ENCODE results near the gene RBMXL2.
A peak's percentile ranks its signal among the peaks of the same experiment; 100 is the strongest.

RBMXL2 gene

DNA sequence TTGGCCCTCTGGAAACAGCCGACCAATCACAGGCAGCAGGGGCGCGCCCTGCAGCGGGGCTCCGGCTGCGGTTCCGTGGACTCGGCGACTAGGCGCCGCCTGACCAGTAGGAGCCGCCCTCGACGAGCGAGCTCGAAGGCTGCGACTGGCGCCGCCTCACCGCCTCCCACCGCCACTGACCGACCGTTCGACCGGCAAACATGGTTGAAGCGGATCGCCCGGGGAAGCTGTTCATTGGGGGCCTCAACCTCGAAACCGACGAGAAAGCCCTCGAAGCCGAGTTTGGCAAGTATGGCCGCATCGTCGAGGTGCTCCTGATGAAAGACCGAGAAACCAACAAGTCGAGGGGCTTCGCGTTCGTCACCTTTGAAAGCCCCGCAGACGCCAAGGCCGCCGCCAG is at the start of gene RBMXL2:
Gene RBMXL2 (plus strand): TSS at position 78 of the 400 bp plus-strand sequence. CDS start 123 bp downstream, at position 201.
- DNase-seq: no peak

DNA sequence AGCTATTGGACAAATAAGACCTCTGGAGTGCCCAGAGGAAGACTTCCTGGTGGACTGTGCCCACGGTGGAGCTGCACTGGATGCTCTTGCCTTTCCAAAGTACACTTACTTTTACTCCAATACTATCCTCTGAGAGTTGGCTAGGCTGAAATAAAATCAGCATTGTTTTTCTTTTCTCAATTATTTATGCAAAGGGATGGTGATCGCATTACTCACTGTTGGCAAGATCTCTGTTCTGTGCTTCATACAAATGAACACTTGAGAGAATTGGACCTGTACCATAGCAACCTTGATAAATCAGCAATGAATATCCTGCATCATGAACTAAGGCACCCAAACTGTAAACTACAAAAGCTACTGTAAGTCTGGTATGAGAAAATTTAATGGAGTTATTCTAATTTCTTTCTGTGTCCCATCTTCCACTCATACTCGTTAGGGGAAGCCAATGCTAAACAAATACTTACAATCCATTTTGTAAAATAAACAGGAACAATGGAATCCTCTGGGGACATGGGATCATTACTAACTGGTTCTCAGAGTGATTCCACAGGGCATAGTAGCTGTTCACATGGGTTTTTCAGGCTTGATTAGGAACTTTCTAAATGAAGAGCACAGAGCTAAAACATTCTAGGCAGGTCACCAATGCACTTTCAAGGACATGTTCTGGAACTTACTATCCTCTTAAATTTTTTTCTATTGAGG is 42.2 kb upstream of the RBMXL2 start:
- DNase-seq: no peak

DNA sequence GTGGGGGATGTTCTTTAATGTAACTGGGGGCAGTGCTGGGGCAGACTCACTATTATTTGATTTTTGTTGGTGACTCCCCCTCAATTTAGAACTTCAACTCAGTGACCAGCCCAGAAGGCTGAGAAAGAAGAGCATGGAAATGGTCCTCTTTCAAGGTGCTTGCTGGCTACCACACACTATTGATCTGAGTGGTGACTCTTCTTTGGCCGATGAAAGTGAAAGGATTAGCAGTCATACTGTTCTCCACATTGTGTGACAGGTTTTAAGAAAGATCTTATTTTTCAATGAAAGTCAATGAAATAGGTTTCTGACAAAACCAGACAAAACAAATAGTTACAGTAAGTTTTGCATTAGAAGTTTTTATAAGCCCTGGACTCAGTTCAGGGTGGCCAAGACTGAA is 38.6 kb upstream of the RBMXL2 start:
- DNase-seq: no peak

DNA sequence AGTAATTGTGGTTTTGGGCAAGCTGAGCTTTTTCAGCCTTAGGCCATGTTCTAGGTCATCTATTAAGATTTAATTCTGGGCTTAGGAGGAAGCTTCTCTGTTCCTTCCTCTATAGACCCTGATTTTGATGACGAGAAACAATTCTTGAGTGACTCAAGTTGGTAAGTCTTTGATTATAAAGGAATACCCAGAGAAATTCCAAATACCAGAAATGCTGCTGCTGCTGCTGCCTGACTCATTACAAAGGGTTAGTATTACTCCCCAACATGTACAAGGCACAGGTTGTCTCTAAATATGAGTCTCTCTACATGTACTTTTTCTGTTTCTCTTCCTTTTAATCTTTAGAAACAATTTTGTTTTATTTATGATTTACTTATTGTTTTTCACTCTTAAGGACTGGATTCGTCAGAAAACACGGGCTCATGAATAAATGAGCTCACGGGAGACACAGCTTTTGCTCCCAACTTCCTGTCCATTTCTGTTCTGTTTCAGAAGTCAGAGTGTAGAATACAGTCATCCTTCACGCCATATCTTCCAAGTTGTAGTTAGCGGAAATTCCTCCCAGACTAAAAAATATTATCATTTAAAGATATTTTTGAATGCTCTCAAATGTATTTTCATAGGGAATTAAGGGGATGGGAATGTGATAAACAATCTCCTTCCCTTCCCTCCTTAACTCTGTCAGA is 31.8 kb upstream of the RBMXL2 start:
- DNase-seq: no peak

DNA sequence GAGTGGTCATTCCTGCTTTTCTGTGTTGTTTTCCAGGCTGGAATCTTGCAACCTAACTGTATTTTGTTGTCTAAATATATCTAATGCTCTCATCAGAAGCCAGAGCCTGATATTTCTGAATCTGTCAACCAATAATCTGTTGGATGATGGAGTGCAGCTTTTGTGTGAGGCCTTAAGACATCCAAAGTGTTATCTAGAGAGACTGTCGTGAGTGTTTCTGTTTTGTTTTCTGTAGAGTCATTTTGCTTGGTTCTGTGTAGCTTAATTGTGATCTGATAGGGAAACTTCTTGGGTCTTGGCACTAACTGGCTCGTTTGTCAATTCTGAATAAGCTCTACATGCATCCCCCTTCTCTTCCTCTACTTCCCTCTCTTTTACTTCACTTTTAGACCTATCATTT is 31.2 kb upstream of the RBMXL2 start:
- no peak for DNase-seq

DNA sequence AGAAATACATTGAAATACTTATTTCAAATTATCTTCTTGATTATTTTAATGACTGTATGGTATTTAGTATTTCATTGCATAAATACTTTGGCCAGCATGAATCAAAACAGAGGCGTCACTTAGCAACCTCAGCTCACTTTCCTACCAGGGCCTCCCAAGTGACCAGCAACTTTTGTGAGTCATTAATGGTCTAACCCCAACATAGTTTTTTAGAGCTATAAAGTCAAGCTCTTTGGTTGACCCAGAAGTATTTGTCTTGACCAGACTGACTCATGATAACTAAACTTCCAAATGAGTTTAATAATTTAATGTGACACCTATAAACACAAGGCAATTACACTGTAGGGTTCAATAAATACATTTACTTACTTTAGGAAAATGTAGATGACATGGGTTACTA is 27.9 kb upstream of the RBMXL2 start:
- DNase-seq: peak; percentile 11

DNA sequence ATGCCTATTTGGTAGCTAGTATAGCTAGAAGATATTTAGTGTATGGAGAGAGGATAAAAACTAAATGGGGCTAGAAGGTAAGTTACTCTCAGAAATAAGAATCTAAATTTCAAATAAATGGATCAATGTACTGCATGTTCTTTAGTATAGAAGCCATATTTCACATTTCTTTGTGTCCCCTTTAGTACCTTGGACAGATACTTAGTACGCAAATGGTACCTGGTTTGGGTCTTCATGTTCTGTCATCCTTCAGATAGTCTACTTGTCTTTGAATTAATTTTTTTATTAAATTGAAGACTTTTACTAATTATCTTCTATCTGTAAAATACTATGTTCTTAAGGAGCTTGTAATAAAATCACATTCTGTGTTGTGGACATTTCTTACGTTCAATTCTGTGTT is 26.3 kb upstream of the RBMXL2 start:
- no peak for DNase-seq

DNA sequence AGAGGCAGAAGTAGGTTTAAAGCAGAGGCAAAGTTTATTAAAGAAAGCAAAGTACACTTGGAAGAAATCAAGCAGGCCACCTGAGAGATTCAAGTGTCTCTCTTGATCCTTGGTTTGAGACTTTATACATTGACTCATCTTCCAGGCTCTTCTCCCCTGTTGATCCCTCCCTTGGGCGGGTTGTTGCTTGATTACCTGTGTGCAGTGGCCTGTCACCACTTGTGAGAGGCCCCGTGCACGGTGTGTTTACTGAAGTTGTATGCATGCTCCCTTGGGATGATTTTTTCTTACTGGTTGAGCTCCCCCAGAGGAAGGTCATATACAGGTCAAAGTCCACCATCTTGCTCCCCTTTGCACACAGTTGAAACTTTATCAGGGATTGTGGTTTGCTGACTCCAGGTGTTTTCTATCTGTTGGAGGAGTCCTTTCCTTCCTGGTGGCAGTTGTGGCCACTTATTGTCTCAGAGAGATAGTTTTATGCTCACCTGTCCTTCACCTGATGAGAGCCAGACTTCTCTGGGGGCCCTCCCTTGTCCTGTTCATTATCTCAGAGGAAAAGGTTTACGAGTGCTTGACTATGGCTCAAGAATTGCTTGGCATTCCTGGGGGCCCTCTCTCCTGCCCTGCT is 16.3 kb upstream of the RBMXL2 start:
- DNase-seq: no peak

DNA sequence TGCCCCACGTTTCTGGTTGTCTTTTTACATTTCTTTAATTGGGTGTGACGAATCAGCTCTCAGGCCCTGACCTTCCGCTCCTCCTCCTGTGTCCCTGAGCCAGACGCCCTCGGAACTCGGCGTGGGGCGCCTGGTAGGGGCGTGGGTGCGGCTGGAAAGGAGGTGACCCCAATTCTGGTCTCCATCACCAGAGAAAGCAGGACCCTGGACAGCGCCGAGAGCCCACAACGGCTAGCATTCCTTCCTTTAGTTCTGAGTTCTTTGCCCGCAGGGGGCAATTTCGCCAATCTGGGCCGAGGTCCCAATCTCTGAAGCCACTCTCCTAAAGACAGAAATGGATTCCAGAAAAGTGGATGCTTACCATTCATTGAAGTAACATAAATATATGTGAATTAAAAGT is 11.7 kb upstream of the RBMXL2 start:
- no peak for DNase-seq

DNA sequence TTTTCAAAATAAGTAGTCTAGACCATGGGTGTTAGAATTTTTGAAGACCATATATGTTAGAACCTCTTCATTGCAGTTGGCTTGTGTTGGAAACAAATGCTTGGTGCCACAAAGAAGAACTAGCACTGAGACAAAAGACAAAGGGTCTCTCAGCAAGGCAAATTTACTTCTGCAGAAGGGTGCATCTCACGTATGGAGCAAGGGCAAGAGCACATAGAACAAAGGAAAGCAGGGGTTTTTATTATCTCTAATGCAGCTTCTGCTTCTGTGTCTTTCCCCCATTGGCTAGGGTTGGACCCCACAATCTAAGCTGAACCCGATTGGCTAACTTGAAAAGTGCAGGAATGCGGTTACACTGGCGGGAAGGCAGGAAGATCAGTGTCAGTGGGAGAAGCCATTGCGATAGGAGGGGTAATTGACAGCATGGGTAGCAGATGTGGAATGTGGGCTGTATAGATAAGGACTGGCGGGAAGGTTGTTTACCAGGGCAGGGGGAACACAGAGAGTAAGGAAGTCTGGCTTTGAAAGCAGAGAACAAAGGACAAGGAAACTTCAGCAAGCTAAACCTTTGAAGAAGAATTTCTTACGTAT is 9.2 kb upstream of the RBMXL2 start:
- no peak for DNase-seq

DNA sequence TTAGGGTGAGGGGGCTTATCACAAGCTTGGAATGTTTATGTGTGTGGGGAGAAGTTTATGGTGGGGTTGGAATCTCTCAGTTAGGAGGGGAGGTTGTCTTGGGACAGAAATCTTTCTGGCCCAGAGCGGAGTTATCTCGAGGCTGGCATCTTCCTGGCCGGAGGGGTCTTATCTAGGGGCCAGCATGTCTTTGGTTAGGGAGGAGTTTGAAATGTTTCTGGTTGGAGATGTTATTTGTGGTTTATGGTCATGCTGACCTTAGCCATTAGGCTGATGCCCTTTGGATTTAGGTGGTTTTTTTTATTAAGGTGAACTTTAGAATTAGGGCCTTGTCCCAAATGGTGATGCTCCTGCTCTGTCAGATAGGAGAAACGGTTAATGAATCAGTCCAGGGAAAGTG is 7.9 kb upstream of the RBMXL2 start:
- no peak for DNase-seq

DNA sequence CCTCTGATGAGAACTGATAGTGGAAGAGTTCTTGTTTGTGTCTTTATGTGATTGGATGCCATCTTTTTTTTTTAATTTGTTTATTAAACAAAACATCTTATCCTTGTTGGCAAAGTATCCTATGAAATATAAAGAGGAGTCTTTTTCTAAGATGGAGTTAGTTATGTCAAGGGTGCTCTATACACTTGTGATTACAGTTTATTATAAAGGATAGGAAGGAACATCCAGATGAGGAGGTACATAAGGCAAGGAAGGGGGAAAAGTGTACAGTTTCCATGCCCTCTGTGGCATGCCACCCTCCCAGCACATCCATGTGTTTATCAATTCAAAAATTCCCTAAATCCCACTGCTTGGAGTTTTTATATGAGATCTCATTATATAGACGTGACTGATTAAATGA is 7.4 kb upstream of the RBMXL2 start:
- no peak for DNase-seq

DNA sequence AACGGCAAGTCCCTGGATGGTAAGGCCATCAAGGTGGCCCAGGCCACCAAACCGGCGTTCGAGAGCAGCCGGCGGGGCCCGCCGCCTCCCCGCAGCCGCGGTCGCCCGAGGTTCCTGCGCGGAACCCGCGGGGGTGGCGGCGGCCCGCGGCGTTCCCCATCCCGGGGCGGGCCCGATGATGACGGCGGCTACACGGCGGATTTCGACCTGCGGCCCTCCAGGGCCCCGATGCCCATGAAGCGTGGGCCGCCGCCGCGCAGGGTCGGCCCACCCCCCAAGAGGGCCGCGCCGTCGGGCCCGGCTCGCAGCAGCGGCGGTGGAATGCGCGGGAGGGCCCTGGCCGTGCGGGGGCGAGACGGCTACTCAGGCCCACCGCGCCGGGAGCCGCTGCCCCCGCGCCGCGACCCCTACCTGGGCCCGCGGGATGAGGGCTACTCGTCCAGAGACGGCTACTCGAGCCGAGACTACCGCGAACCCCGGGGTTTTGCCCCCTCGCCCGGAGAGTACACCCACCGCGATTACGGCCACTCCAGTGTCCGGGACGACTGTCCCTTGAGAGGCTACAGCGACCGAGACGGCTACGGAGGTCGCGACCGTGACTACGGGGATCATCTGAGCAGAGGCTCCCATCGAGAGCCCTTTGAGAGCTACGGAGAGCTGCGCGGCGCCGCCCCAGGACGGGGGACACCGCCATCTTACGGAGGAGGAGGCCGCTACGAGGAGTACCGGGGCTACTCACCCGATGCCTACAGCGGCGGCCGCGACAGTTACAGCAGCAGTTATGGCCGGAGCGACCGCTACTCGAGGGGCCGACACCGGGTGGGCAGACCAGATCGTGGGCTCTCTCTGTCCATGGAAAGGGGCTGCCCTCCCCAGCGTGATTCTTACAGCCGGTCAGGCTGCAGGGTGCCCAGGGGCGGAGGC is 792 bp downstream of the RBMXL2 start:
- DNase-seq: no peak

DNA sequence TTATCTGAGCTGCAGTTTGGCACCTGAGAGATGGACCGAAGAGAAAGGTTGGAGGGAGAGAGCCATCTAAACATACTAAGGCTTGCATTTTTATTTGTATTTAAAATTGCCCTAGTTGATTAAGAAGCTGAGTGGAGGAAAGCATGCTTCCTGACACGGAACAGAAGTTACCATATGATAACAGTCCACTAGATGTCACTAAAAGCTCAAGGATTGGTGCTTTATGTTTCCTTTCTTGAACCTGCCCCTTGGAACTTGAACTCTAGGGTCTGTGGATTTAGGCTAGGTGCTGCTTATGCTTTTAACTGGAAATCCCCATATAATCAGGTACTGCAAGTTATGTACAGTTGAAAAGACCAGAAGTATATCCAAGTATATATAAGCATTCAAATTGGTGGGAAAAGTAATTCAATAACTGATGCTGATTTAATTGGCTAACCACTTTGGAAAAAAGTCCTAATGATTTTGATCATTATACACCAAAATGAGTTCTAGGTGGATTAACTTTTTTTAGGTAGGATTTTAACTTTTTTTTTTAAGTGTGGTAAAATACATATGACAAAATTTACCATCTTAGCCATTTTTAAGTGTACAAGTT is 9.5 kb downstream of the RBMXL2 start:
- no peak for DNase-seq

DNA sequence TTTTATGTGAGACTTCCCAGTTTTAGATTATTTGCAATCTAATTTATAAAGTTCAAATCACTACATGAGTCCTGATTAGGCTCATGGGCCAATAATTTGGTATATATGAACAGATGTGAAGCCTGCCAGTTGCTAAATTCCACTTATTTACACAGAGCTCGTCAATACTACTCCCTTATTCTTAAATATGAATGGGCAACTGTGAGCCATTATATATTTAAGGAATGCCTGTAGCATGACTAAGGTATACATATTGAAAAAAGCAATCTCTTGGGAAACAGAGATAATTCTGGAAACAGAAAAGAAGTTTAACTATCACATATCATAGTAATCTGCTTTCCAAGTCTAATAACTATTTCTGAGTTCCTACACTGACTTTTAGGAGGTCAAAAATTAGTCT is 27.0 kb downstream of the RBMXL2 start:
- no peak for DNase-seq

DNA sequence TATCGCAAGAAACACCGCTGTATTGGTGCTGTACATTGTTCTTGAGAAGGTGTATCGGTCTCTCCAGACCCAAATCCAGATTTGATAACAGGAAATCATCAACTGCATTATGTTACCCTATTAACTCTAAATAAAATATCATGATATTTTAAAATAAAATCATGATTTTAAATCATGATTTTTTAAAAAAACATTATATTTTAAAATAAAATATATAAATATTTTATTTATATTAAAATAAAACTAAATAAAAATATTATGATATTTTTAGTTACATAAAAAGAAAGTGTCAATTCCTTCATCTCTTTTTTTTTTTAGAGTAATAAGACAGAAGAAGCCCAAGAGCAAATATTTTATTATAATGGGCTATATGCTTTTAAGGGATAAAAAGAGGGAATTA is 27.6 kb downstream of the RBMXL2 start:
- DNase-seq: no peak

DNA sequence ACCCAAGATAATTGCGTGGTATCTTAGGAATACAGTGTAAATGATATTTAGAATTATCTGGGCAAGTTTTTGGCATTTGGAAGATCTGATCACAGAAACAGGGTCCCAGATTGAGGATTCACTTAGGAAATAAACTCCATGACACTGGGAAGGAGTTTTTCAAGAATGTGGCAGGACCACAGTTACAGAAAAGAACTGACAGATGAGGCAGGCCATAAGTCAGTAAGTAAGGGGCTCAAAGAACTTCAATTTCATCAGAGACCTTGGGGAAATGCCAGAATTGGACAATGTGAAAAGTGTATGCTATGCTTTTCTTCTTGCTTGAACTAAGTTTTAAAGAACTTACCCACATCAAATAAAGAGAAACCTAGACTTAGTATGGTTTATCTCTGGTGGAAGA is 49.3 kb downstream of the RBMXL2 start:
- no peak for DNase-seq

Data from GOT3 (cell line).